HG03039 (cell line): Measurements from ENCODE around the gene SHROOM1.
"Not testable (repeated sequence)": the region's sequence is repeated elsewhere in the genome, so short reads cannot be mapped to it uniquely, and the experiment has no call there.

Source experiments
- ATAC-seq: cut with Tn5 transposase; IDR thresholded peaks from one replicate; pipeline ENCODE4 v1.9.1; 2021; ENCODE audit warnings: mild to moderate bottlenecking, moderate library complexity; ENCODE audit not compliant: unreplicated experiment

SHROOM1 gene

DNA sequence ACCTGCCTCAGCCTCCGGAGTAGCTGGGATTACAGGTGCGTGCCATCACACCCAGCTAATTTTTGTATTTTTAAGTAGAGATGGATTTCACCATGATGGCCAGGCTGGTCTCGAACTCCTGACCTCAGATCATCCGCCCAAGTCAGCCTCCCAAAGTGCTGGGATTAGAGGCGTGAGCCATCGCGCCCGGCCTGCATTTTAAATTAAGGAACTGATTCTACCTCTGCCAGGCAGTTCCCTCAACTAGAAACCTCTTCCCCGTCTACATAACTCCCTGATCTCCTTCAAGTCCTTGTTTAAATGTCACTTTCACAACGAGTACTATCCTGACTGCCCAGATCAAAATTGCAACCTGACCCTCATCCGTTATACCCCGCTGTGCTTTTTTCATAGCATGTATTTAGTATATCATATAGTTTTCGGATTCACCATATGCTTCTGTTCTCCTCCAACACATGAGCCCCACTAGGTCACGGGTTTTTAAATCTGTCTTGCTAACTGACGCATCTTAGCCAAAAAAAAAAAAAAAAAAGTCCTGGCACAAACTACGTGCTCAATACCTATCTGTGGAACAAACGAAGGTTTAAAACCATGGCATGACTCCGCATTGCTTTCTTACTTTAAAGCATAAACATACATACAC, 18.2 kb downstream of the SHROOM1 start:
- no peak for ATAC-seq

DNA sequence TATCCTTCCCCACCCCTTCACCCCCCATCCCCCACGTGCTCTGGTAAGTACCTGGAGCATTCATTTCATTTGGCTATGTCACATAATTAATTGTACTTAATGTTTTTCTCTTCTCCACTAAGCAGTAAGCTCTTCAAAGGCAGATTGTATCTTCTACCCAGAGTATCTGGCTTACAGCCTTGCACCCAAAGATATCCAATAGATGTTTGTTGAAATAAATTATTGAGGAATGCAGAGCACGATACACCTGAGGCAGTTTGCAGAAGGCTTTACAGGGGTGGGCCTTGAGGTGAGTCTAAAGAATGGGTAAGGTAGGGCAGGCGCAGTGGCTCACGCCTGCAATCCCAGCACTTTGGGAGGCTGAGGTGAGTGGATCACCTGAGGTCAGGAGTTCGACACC, 19.8 kb downstream of the SHROOM1 start:
- ATAC-seq = no peak

DNA sequence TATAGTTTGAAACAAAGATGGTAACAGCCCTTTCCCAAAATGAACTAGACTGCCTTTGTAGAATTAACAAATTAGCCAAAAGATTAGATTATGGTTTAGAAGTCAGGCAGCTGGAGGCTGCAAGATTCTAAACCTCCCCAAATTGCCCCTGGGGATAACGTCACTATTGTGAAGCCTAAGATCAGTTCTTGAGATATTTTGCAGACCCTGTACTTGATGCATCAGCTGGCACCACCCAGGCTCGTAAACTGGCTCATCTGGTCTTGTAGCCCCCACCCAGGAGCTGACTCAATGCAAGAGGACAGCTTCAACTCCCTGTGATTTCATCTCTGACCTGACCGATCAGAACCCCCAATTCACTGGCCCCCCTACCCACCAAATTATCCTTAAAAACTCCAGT, 21.6 kb downstream of the SHROOM1 start:
- no peak for ATAC-seq

DNA sequence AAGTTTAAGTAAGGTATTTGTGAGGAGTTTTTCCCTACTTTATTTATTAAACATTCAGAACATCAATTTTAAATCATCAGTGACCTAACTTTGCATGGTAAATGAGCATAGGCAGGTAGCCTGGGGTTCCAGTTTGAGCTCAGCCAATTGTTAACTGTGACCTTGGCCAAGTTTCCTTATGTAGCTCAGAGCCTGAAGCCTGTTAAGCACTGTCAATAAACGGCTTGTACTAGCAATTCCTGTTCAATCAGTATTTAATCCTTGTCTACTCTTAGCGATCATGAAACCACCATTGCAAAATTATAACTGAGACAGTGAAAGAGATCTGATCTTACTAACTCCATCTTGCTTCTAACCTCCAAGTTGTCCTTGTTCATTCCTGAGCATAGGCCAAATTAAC, 22.0 kb downstream of the SHROOM1 start:
- ATAC-seq = no peak

GRCh38 chr5:132807163-132807838, 23.1 kb downstream of the SHROOM1 start:
- ATAC-seq = no peak

DNA sequence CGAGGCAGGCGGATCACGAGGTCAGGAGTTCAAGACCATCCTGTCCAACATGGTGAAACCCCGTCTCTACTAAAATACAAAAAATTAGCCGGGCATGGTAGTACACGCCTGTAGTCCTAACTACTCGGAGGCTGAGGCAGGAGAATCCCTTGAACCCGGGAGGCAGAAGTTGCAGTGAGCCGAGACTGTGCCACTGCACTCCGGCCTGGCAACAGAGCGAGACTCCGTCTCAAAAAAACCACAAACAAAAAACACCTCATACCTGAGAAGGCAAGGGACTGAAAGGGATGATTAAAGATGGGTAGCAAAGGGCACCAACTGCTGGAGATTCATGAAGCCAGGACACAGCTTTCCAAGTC, 23.7 kb downstream of the SHROOM1 start:
- ATAC-seq = not testable (repeated sequence)

DNA sequence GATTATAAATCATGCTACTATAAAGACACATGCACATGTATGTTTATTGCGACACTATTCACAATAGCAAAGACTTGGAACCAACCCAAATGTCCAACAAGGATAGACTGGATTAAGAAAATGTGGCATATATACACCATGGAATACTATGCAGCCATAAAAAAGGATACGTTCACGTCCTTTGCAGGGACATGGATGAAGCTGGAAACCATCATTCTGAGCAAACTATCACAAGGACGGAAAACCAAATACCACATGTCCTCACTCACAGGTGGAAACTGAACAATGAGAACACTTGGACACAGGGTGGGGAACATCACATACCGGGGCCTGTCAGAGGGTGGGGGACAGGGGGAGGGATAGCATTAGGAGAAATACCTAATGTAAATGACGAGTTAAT, 24.6 kb downstream of the SHROOM1 start:
- ATAC-seq = not testable (repeated sequence)

DNA sequence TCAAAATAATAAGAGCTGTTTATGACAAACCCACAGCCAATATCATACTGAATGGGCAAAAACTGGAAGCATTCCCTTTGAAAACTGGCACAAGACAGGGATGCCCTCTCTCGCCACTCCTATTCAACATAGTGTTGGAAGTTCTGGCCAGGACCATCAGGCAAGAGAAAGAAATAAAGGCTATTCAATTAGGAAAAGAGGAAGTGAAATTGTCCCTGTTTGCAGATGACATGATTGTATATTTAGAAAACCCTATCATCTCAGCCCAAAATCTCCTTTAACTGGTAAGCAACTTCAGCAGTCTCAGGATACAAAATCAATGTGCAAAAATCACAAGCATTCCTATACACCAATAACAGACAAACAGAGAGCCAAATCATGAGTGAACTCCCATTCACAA, 26.2 kb downstream of the SHROOM1 start:
- not testable (repeated sequence) for ATAC-seq

GRCh38 chr5:132802685-132803066, 27.8 kb downstream of the SHROOM1 start:
- ATAC-seq = not testable (repeated sequence)

DNA sequence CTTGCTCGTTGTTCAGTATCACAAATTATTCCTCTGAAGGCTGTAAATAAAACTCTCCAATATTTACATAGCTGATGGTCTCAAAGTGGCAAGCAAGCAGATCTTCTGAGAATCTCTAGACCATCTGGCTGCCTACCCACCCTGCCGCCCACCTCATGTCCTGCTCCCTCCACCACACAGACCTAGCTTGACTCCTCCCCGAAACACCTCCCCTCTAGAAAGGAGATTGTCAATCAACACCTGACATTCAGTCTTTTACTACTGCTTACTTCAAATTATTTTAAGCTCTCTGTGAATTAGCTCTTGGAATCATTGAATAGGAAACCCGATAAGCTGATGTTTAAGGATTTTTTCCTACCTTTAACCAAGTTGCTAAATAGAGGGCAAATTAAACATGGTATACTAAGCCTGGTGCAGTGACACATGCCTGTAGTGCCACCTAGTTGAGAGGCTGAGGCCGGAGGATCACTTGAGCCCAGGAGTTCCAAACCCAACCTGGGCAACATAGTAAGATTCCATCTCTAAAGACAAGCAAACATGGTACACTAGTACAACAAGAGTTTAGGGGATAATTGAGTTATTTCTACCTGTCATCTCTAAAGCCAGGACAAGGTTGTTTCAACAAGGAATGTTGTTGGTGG, 28.3 kb downstream of the SHROOM1 start:
- ATAC-seq = no peak

DNA sequence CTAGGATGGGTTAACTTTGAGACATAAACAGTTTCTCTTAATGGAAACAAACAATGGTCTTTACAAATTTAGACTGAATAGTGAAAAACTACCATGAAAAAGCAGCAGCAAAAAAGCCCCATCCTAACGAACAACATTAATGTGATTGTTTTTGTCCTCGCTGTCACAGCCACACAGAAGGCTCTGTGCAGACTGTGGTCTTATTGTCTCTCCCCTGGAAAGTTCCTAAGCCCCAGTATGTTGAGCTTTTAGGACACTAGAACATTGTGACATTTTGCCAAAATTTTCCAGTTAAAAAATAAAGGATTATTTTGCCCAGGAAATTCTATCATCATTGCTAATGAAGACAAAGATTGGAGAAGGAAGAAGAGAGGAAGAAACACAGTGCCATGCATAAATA, 29.9 kb downstream of the SHROOM1 start:
- no peak for ATAC-seq

DNA sequence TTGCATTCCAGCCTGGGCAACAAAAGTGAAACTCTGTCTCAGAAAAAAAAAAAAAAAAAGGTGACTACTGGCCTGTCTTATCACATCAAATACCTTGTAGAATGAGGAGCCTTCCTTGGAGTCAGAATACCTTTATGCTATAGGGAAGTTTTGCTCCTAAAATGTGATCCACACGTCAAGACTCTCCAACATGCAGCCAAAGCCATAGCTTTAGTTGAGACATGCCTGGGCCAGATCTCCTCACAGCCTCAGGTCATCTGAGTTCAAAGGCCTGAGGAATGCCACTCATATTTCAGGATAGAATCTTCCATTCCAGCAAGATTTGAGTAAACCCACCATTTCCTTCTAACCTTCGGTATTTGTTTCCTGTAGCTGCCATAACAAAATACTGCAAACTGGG, 31.1 kb downstream of the SHROOM1 start:
- no peak for ATAC-seq

DNA sequence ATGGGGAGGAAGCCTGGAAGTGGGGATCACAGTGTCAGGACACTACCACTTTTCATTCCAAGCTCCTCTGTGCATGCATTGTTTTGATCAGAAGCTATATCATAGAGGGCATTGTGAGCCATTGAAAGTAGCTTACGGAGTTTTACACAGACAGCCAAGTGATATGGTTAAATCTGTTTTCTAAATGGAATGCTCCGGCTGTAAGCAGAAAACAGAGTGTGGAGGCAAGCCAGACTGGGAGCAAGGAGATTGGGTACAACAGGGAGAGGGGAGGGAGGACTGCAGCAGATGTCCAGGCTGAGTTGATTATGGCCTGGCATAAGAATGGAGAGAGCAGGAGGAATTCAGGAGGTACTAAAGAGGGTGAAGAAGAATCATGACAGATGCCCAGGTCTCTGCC, 32.8 kb downstream of the SHROOM1 start:
- ATAC-seq = no peak

- ATAC-seq = no peak
Measured at GRCh38 chr5:132791026-132791425, 39.4 kb downstream of the SHROOM1 start.

- ATAC-seq = no peak
Measured at GRCh38 chr5:132790201-132790865, 40.1 kb downstream of the SHROOM1 start.

DNA sequence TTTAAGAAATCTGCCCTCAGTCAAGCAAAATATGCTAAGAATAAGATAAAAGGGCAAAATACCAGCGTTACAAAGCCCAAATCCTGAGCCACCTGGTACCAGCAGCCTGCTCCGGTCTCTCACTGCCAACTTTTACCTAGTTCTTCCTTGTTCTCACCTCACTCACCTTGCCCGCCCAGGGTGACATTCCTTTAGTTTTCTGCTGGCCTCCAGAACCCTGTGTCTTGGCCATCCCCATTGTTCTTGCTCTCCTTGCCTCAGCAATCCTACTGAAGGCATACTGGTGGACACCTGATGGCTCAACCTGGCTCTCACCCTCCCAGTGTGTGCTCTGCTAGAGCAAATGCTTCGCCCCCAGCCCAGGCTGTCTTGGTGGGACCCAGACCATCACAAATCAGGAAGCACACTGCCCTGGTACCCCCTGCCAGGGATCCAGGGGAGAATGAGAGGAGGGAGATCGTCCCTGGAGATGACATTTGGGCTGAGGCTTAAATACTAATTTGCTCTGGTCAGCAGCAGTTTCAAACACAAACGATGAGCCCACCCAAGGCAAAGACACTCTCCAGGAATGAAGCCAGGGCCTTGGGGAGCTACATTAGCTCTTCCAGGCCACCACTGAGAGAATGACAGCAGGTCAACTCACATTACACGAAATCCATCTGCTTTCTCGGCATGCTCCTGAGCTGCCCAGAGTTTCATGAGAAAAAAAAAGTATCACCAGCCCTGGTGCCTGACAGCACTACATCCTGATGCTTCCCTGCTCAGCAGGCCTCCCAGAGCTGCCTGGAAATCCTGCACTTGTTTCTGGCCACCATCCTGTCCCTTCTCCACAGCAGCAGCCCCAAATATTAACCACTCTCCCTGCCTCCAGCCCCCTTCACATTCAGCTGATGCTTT, 41.2 kb downstream of the SHROOM1 start:
- no peak for ATAC-seq

GRCh38 chr5:132788508-132788907, 41.9 kb downstream of the SHROOM1 start:
- ATAC-seq = no peak

GRCh38 chr5:132787076-132787475, 43.4 kb downstream of the SHROOM1 start:
- ATAC-seq = no peak

GRCh38 chr5:132785864-132786263, 44.6 kb downstream of the SHROOM1 start:
- ATAC-seq = no peak

DNA sequence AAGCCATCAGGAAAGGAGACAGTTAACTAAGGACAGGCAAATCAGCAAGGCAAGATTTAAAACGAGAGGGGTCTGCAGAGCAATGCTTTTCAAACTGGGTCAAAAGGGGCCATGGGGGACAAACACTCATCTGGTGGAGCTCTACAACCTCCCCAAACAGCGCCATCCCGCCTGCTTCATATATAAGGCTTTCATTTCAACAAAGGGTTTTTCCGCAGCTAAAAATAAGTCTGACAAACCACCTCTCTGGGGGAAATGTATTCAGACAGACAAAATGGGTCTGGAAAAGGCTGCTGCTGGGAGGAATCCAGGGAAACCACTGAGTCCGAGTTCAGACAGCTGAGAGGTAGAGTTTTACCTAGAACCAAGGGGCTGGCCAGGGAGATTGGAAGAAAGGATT, 45.1 kb downstream of the SHROOM1 start:
- no peak for ATAC-seq

DNA sequence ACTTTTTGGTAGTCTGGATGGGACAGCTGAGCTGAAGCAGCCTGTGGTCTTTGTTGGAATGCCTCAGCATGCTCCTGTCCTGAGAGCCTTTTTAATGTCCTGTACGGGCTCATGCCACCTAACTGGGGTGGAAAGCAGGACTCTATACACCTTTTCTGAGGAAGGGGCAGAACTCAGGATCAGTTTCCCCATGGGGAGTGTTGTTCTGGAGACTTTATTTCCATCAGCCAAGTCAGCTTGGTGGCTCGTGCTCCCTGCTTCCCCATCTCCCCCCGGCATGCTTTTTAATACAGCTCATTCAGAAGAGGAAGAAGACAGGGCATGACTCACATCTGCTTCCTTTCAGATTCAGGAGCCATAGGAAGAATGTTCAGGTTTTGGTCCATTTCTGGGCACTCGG, 48.3 kb downstream of the SHROOM1 start:
- ATAC-seq = no peak
